ENCODE data around the gene PDPN.
"Not testable (repeated sequence)": the region's sequence is repeated elsewhere in the genome, so short reads cannot be mapped to it uniquely, and the experiment has no call there.

The PDPN gene, protein sequence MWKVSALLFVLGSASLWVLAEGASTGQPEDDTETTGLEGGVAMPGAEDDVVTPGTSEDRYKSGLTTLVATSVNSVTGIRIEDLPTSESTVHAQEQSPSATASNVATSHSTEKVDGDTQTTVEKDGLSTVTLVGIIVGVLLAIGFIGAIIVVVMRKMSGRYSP

DNA sequence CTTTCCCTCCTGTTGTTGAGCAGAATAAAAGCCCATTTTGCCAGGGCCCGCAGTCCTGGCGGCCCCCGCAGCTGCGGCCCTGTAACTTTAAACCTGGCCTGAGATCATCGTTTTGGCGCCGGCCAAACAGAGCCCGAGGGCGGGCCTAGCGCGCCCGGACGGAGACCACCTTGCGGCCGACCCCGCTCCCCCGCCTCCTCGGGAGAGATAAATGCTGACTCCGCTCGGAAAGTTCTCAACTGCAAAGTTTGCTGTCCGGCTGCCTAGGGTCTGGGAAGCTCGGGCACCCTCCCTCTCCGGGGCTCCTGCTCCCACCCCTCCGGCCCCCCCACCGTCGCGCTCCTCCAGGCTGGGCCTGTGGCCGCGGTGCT, at the start of gene PDPN:
PDPN (plus strand) TSS at position 238 of the 371 bp plus-strand sequence. CDS start 202 bp downstream, outside the sequence.
- no peak for FAIRE-seq

DNA sequence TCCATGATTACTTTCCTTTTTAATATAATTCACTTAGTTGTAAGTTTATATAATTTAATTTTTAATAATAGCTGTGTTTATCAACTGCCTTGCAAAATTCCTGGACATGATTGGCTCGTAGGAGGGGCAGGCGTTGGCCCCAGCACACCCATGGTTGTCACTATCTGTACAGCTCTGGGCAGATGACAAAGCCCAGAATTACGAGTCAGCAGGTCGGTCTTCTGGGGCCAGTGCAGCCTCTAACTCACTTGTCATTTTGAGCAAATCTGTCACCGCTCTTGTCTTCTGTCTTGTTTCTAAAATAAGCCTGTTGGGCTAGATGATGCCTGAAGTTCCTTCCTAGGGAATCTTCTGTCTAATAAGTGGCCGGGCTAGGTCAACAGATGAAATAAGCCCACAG, 48.4 kb upstream of the PDPN start:
- FAIRE-seq, result no peak

DNA sequence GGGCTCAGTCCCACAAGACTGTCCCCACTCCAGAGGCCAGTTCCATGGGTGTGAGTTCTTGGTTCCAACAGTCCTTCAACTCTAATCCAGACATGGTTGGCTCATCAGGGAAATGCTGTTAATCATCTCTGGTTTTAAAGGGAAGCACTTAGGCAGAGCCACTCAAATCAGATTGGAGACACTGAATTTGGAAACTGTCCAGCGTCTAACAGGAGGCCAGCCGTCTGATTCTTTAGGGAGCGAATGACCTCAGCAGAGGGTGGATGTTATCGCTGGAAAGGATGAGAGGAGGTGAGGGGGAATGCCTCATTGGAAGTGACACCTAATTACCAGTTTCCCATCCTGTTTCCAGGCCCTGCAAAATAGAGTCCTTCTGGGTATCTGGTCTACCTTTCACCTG, 47.1 kb upstream of the PDPN start:
- FAIRE-seq, result no peak

DNA sequence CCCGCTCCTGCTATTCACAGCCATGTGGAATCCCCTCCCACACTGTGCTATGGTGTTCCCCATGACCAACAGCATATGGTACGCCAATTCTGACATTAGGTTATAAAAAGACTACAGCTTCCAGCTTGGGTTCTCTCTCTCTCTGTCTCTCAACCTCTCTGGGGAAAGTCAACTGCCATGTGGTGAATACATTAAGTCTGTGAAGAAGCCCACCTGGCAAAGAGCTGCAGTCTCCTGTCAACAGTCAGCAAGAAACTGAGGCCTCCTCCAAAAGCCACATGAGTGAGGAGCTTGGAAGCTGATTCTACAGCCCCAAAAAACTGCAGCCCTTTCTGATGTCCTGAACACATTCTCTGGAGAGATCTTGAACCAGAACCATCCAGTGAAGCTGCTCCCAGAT, 44.8 kb upstream of the PDPN start:
- no peak for FAIRE-seq

DNA sequence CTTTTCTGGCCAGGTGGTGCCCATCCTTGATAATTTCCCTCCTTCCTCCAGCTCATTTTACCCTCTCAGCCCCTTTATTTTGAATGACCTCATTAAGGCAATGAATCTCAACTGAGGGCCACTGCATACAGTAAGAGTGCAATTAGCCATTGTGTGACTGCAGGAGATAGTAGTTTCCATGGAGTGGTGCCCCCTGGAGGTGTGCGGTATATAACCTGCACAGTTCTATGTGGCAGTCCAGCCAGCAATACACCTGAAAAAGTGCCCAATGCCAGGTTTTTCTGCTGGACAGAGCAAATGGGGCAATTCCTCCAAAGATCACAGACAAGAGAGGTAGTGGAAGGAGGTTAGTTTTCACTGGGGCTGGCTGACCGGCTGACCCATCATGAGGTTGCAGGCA, 43.9 kb upstream of the PDPN start:
- no peak for FAIRE-seq

DNA sequence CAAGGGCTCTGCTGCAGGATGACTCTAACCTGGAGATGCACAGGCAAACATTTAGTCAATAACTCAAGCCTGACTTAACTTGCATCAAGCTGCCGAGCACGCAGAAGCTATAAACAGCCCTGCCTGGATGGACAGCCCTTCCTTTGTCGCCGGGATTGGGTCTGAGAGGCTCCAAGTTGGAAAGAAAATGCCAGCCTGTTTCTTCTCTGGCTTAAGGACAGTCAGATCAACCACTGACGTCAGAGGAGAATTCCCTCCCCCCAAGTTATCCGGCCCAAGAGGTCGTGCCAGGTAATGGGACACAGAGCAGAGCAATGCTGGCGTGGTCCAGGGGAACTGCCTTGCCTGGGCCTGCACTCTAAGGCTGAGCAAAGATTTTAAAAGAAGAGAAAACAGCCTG, 42.8 kb upstream of the PDPN start:
- FAIRE-seq, result no peak

DNA sequence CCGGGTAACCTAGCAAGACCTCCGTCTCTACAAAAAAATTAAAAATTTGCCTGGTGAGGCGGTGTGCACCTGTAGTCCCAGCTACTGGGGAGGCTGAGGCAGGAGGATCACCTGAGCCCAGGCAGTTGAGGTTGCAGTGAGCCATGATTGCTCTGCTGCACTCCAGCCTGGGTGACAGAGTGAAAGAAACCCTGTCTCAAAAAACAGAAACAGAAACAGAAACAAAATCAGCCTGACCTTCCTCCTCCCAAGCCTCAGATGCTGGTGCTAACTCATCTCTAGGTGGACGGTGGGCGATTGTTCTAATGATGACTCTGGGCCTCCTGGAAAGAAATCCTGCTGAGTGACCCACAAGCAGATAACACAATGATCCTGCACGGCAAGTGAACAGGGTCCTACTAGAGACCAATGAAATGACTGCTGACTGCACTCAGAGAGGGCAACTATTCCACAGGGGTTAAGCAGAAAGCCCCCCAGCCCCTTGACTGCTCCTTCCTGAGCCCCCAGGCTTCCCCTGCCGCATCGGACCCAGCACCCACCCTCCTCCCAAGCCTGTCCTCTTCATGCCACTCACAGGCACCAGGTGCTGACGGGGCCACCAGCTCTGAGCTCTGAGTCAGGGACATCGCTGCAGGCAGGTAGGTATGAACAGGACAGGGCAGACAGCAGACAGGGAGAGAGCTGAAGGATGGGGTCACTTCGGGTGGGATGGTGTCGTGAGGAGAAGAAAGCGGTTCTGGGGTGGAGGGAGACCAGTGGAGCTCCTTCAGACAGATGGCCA, 42.0 kb upstream of the PDPN start:
- no peak for FAIRE-seq

DNA sequence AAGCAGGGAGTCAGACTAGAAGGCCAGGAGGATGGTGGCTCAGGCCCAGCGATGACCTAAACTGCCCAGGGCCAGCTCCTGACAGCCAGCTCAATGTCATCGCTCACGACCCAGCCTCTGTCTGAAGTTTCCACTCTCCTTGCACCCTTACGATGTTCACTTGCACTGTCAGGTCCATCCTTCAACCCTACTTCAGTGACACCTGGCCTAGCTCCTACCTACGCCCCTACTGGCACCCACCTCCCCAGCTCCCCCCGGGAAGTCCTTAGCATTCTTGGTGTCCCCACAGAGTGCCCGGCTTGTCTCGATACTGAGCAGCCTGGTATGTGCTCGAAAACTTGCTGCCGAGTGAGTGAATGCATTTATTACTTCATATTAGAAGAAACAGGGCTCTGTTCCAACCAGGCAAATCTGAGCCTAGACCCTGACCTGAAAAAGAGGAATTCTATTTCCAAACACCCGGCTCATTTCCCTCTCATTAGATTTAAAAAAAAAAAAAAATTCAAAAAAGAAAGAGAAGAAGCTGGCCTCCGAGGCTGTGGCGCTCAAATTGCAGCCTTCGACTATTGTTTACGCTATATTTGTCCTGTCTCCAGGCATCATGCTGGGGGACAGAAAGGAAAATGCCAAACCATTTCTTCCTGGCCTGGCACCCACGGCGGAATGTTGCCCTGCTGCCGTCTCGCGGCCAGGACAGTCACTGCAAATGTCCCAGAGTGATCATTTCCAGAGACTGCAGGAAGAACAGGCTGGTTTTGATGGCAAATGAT, 40.0 kb upstream of the PDPN start:
- FAIRE-seq, result no peak

DNA sequence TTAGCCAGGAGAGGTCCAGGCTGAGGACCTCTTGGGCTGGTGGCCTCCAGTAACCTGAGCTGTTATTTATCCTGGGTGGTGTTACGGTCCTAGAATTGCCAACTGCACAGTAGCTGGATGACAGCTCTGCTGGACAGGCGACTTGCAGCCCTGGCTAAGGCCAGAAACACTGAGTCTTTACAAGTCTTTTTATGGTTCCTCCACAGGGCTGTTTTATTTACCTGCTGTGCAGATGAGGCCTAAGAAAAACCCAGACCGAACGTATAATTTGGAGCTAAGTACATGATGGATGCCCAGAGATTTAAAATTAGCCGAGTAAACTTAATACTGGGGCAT, 39.4 kb upstream of the PDPN start:
- FAIRE-seq, result no peak

DNA sequence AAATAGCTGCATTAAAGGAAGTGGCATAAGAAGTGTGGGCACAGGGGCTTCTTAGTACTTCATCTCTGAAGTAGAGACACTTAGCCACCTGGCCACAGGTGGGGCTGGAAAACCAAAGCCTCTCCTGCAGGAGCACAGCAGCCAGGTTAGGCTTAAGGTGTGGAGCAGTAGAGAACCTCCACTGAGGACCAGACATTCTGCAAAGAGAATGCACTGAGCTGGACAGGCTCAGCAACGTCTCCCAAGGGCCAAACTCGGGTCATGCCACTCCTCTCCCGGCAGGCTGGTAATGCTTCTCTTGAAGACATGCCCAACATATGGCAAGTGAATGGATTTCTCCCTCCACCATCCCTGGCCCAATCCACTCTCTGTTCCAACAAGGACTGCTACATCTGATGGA, 36.8 kb upstream of the PDPN start:
- FAIRE-seq, result no peak

DNA sequence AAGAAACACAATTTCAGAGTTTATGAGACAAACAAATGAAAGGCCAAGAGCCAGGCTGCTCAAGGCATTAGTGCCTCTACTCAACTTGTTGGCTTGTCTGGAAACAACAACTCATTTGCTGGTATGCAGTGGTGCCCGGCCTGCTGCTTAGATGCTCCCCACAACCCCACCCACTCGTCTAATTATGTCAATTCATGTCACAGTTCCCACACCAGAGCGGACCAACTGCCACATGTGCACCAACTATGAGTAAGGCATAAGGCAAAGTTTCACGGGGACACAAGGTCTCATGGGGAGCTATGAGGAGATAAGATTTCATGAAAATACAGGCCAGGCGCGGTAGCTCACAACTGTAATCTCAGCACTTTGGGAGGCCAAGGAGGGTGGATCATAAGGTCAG, 35.4 kb upstream of the PDPN start:
- FAIRE-seq, result no peak

DNA sequence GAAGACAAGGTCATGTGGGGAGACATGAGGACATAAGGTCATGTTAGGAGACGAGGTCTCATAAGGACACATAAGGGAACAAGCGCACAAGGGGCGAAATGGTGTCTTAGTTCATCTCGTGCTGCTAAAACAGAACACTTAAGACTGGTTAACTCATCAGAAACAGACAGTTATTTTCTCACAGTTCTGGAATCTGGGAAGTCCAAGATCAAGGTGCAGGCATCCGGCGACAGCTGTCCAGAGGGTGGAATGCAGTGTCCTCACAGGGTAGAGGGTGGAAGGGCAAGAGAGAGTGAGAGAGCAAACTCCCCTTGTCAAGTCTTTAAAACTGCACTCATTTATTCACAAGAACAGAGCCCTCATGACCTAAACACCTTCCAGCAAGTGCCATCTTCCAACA, 34.6 kb upstream of the PDPN start:
- no peak for FAIRE-seq

DNA sequence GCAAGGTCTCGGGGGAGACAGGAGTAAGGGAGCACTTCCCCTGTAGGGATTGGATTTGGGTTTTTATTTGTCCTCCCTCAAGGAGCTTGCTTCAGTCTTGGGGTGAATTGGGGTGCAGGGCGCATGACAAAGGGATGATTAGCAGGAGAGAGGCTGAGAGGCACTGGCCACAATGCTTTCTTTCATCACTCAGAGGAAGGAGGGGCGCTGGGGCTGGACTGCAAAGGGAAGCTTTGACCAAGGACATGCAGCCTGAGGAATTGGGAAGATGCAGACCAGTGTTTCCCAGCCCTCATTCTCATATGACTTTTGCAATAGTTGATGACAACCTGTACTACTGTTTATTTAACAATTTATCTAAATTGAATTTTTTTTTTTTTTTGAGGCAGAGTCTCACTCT, 34.1 kb upstream of the PDPN start:
- FAIRE-seq, result no peak

DNA sequence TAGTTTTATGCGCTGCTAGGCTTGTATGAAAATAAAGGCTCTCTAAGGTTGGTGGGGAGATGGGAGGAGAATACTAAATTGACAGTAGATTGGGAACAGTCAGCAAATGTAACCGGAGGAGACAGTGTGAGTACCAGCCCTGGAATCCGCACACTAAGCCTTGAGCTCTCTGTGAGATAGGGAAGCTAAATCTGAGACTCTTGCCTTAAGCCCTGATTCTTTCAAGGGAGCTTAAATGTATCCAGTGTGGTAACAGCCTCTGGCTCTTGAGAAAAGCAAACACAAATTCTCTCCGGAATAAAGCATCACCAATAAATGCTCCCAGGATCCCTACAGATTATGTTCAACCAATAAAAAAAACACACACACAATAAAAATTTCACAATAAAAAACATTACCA, 33.0 kb upstream of the PDPN start:
- FAIRE-seq, result no peak

DNA sequence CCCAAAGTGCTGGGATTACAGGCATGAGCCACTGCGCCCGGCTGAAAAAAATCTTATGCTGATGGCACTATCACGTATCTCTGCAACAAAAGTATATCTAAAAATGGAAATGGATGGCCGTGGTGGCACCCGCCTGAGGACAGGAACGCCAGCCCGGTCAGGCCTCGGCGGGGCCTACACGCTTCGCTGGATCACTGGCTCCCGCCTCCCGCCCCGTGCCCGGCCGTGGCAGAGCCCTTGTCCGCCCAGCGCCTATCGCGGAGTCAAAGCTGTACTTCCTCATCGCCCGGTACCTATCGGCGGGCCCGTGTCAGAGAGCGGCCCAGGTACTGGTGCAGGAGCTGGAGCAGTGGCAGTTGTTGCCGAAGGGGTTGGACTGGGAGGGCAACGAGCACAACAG, 28.8 kb upstream of the PDPN start:
- FAIRE-seq, result no peak

DNA sequence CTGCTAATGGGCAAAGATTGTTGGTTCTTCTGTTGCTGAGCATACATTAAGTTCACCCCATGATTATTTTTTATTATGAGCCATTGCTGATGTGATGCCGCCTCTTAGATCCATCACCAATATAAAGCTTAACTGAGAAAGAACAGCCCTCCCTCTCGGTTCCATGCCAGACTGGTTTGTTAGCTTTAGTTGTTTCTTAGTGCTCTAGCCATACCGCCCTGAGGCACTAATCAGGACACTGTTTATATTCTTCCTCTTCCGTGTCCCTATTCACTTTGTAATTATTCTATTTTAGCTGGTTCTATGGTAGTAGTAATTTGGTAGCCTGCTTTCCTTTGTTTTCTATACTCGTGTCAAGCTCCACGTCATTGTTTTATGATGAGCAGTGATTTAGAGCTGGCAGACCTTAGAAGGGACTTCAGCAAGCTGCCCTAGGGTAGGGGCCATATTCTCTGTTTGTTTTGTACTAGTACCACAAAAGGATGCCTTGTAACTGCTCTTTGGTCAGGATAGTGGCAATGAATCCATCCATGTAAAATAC, 27.3 kb upstream of the PDPN start:
- no peak for FAIRE-seq

DNA sequence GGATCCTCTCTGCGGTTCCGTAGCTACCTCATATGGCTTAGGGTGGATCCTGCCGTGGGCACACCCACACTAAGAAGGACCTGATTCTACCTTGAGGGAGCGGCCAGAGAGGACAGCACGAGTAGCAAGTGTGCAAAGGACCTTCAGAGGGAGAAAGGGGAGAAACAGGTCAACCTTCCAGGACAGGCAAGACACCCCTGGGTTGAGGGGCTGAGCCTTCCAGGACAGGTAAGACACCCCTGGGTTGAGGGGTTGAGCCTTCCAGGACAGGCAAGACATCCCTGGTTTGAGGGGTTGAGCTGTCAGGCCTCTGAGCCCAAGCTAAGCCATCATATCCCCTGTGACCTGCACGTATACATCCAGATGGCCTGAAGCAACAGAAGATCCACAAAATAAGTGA, 23.1 kb upstream of the PDPN start:
- FAIRE-seq, result no peak

DNA sequence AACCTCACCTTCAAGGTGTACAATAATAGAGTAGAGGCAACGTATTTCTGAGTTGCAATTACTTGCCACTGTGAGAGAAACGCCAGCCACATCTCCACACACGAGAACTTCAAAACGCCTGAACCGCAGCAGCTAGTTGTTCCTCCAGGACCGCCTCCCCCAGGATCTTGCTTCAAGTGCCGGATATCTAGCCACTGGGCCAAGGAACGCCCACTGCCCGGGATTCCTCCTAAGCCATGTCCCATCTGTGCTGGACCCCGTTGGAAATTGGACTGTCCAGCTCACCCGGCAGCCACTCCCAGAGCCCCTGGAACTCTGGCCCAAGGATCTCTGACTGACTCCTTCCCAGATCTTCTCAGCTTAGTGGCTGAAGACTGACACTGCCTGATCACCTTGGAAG, 20.7 kb upstream of the PDPN start:
- not testable (repeated sequence) for FAIRE-seq

DNA sequence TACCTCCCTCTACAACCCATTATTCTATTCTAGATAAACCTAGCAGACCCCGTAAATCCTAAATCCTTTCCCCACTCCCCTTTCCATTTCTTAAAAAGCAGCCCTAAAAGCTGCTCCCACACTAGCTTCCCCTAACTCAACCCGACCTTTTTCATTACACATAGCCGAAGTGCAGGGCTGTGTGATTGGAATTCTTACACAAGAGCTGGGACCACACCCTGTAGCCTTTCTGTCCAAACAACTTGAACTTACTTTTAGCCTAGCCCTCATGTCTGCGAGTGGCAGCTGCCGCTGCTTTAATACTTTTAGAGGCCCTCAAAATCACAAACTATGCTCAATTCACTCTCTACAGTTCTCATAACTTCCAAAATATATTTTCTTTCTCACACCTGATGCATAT, 19.6 kb upstream of the PDPN start:
- no peak for FAIRE-seq

DNA sequence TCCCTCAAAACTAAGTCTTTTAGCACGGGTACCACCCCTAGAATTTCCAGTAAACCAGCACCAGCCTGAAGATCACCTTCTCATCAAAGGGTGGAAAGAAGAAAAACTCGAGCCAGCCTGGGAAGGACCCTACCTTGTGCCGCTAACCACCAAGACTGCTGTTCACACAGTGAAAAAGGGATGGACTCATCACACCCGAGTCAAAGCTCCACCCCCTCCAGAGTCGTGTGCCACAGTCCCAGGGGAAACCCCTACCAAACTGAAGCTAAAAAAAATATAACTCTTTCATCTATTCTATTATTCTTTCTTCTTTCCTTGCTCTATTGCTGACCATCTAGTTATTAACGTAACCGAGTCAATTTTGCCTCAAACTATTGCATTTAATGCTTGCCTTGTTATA, 13.2 kb upstream of the PDPN start:
- not testable (repeated sequence) for FAIRE-seq

DNA sequence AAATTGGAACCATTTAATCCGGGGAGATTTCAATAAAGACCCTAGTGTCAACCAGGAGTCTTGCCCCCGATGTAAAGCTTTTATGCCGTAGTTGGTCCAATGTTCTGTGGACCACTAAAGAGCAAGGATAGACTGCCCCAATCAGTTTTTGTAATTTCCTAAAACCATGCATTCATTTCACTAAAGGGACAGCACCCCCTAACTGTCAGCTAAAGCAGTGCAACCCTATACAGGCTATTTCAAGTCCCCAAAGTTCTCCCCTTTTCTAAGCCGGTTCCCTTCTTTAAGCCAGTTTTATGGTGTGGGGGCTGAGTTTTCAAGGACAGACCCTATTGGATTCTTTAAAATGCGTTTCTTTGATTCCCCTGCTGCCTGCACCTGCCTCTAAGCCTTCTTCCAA, 12.7 kb upstream of the PDPN start:
- FAIRE-seq, result no peak

DNA sequence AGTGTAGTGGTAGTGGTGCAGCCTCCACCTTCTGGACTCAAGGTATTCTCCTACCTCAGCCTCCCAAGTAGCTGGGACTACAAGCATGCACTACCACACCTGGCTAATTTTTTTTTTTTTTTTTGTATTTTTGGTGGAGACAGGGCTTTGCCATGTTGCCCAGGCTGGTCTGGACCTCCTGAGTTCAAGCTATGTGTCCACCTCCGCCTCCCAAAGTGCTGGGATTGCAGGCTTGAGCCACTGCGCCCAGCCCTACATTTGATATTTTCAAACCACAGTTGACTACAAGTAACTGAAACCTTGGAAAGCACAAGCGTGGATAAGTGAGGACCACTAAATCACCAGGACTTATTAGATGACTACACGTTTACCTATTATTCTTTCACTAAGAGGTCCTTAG, 10.0 kb upstream of the PDPN start:
- no peak for FAIRE-seq

DNA sequence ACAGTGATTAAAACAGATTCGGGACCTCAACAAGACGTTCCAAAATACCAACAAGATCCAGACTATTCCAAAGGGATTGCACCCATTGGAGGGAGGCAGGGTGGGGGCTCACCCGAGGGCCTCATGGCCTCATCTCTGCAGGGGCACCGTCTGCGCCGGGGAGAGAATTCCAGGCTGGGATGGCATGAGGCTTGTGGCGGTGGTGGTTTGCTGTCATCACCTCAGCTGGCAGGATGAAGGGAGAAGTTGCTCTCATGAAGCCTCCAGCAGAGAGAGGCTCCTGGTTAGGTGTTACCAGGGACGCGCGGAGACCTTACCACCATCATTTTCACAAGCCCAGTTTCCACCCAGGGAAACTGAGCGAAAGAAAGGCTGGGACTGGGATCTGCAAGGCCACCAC, 6.7 kb upstream of the PDPN start:
- no peak for FAIRE-seq

DNA sequence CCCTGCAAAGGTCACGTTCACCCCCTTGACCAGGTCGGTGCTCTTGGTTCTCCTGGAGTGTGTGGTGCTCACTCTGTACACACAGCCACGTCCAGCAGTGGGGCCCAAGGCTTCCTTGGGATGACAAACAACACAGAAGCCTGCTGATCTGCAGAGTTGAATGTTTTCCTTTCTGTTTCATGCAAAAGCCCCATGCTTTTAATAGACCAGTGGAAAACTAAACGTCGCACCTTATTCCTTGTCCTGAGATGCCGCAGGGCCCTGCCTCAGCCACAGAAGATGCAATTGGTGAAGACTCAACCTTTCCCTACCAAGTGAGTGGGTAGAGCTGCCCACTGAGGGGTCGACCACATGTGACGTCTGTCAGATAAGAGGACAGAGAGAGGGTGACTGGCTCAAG, 5.8 kb upstream of the PDPN start:
- no peak for FAIRE-seq

Data from G401.6 (cell line).